Esophagus squamous epithelium (tissue), 5 donors: ENCODE data around the gene SCML1. TPM values are rescaled to one million over a fixed set of nuclear protein-coding genes. Genes with fewer than 3 reads are reported as not detected.

Experiments
- DNase-seq: peaks from one replicate; lab custom pipeline; 2025; lab: John Stamatoyannopoulos, UW
- H3K27ac ChIP-seq, 4 donors: fragments of 200-600 bp; sonication (generic); one replicate each; pipeline ENCODE4 v1.5.1; 2016 to 2019; ENCODE audit warnings: mild to moderate bottlenecking in 1 of 4
- H3K27me3 ChIP-seq, 4 donors: fragments of 200-600 bp; sonication (generic); 1 replicate in 3 of 4; 2 replicates in 1 of 4; pipeline versions ENCODE4 v1.5.1 to v1.6.0; 2017 to 2021; ENCODE audit warnings: antibody characterized with exemption in 1 of 4
- H3K36me3 ChIP-seq, 3 donors: fragments of 200-600 bp; sonication (generic); one replicate each; pipeline ENCODE4 v1.5.1; 2016 to 2019
- H3K4me1 ChIP-seq, 3 donors: fragments of 200-600 bp; sonication (generic); one replicate each; pipeline ENCODE4 v1.5.1; 2017 to 2019
- H3K4me3 ChIP-seq, 4 donors: fragments of 200-600 bp; sonication (generic); 1 replicate in 3 of 4; 2 replicates in 1 of 4; pipeline ENCODE4 v1.5.1; 2016 to 2019; ENCODE audit warnings: mild to moderate bottlenecking in 2 of 4, moderate library complexity in 1 of 4
- H3K9me3 ChIP-seq, 3 donors: fragments of 200-600 bp; sonication (generic); one replicate each; pipeline ENCODE4 v1.5.1; 2016 to 2019
- CTCF ChIP-seq, 6 experiments: fragments of 450-650 bp in 4 of 6; fragments of 200-600 bp in 2 of 6; sonication (generic) in 2 of 6; IDR thresholded peaks; one replicate each; pipeline ENCODE4 v1.5.1; 2016 to 2019; ENCODE audit warnings: antibody characterized with exemption in 6 of 6, mild to moderate bottlenecking in 4 of 6, moderate library complexity in 4 of 6
- POLR2A ChIP-seq, 4 donors: fragments of 450-650 bp; IDR thresholded peaks; one replicate each; pipeline ENCODE4 v1.6.1; 2017; ENCODE audit warnings: antibody characterized with exemption in 4 of 4, mild to moderate bottlenecking in 4 of 4, moderate library complexity in 3 of 4
- WGBS, 2 donors: methylation state at CpG; one replicate each; pipeline ENCODE4 v1.1.5; 2018; 5-methylcytosine and 5-hydroxymethylcytosine counted together
- intact Hi-C: fragments of 100-400 bp; cut with DNase I; formaldehyde crosslinking; loops from one replicate; pipeline ENCODE4 v1.15.0; 2022
- total RNA-seq, 4 donors: library from RNA; depleted of rRNA; stranded (reverse); fragments of >200 nt; gene quantifications; one replicate each; pipeline ENCODE4 v1.1.0, GENCODE V29; 2016
- donor health status: DM: yes; HTN: yes; CAD: no.

The SCML1 gene
- total RNA-seq, 4 donors from 2014 or later, result 2.6 to 11.8 (median 7.5) TPM

GRCh38 chrX:17787557-17787956, 50.3 kb downstream of the SCML1 start:
- DNase-seq, result no peak
- H3K4me1 ChIP-seq, result peaks cover 0 to 17% (median 0%) of the 10 kb centered on the region in 3 donors
- intact Hi-C loops, result no loop called here
- TF ChIP-seq POLR2A (IDR thresholded peaks at IDR 0.05) (no peak), CTCF (IDR thresholded peaks at IDR 0.05) (no peak)
- no peaks in the 10 kb centered on the region for H3K9me3 ChIP-seq
- H3K36me3 ChIP-seq, result no peaks in the 10 kb centered on the region
- H3K4me3 ChIP-seq, result no peak overlapping the region
- no peaks in the 10 kb centered on the region for H3K27me3 ChIP-seq
- no CpG with 5 or more reads among the region's 11 CpGs for WGBS, 2 donors
- H3K27ac ChIP-seq, result no peak overlapping the region

- peak in 5 of 6 experiments; percentile 58 to 67 (median 60) for TF ChIP-seq CTCF (IDR thresholded peaks at IDR 0.05)
- no peak for TF ChIP-seq POLR2A (IDR thresholded peaks at IDR 0.05)
- WGBS, 2 donors, result 0 to 12% methylated on average over 1 to 4 of the region's 4 CpGs
- Histone ChIP-seq H3K27ac (no peak overlapping the region), H3K9me3 (no peaks in the 10 kb centered on the region), H3K4me1 (peaks cover 0 to 17% (median 0%) of the 10 kb centered on the region in 3 donors), H3K36me3 (no peaks in the 10 kb centered on the region), H3K27me3 (no peaks in the 10 kb centered on the region), H3K4me3 (no peak overlapping the region)
- DNase-seq, result no peak
- intact Hi-C loops, result no loop called here
These were observed 51.1 kb downstream of the SCML1 start for GRCh38 chrX:17788439-17788838.

GRCh38 chrX:17788956-17789562, 51.8 kb downstream of the SCML1 start:
- no peak for TF ChIP-seq POLR2A (IDR thresholded peaks at IDR 0.05)
- no peak for TF ChIP-seq CTCF (IDR thresholded peaks at IDR 0.05)
- no peaks in the 10 kb centered on the region for H3K36me3 ChIP-seq
- intact Hi-C loops, result no loop called here
- H3K4me3 ChIP-seq, result no peak overlapping the region
- no peak overlapping the region for H3K27ac ChIP-seq
- WGBS, 2 donors, result 72 to 92% methylated on average over 2 to 7 of the region's 8 CpGs
- H3K4me1 ChIP-seq, result peaks cover 0 to 17% (median 0%) of the 10 kb centered on the region in 3 donors
- DNase-seq, result no peak
- no peaks in the 10 kb centered on the region for H3K9me3 ChIP-seq
- no peaks in the 10 kb centered on the region for H3K27me3 ChIP-seq

GRCh38 chrX:17792826-17793225, 55.5 kb downstream of the SCML1 start:
- no peaks in the 10 kb centered on the region for H3K9me3 ChIP-seq
- no peak overlapping the region for H3K27ac ChIP-seq
- no peak for TF ChIP-seq POLR2A (IDR thresholded peaks at IDR 0.05)
- TF ChIP-seq CTCF (IDR thresholded peaks at IDR 0.05), result no peak
- H3K4me3 ChIP-seq, result no peak overlapping the region
- H3K4me1 ChIP-seq, result peaks cover 0 to 12% (median 0%) of the 10 kb centered on the region in 3 donors
- DNase-seq, result no peak
- intact Hi-C loops, result no loop called here
- 18% methylated on average over 1 of the region's 1 CpG; no CpG with 5 or more reads in 1 of the 2 donors for WGBS, 2 donors
- H3K36me3 ChIP-seq, result no peaks in the 10 kb centered on the region
- H3K27me3 ChIP-seq, result no peaks in the 10 kb centered on the region

- WGBS, 2 donors, result 91 to 96% methylated on average over 4 of the region's 4 CpGs
- intact Hi-C loops, result no loop called here
- Histone ChIP-seq H3K27me3 (no peaks in the 10 kb centered on the region), H3K4me1 (no peaks in the 10 kb centered on the region), H3K36me3 (no peaks in the 10 kb centered on the region), H3K9me3 (no peaks in the 10 kb centered on the region), H3K27ac (no peak overlapping the region), H3K4me3 (no peak overlapping the region)
- TF ChIP-seq CTCF (IDR thresholded peaks at IDR 0.05) (no peak), POLR2A (IDR thresholded peaks at IDR 0.05) (no peak)
- DNase-seq, result no peak
These were observed 61.6 kb downstream of the SCML1 start for GRCh38 chrX:17798921-17799320.
